NCI-H1417 treated with DMSO at 0.1 percent for 48 hours (cell line): ENCODE data around the gene AHCYL2.

Source experiments
- DNase-seq: peaks from one replicate; lab custom pipeline; 2025; lab: John Stamatoyannopoulos, UW

AHCYL2 gene

DNA sequence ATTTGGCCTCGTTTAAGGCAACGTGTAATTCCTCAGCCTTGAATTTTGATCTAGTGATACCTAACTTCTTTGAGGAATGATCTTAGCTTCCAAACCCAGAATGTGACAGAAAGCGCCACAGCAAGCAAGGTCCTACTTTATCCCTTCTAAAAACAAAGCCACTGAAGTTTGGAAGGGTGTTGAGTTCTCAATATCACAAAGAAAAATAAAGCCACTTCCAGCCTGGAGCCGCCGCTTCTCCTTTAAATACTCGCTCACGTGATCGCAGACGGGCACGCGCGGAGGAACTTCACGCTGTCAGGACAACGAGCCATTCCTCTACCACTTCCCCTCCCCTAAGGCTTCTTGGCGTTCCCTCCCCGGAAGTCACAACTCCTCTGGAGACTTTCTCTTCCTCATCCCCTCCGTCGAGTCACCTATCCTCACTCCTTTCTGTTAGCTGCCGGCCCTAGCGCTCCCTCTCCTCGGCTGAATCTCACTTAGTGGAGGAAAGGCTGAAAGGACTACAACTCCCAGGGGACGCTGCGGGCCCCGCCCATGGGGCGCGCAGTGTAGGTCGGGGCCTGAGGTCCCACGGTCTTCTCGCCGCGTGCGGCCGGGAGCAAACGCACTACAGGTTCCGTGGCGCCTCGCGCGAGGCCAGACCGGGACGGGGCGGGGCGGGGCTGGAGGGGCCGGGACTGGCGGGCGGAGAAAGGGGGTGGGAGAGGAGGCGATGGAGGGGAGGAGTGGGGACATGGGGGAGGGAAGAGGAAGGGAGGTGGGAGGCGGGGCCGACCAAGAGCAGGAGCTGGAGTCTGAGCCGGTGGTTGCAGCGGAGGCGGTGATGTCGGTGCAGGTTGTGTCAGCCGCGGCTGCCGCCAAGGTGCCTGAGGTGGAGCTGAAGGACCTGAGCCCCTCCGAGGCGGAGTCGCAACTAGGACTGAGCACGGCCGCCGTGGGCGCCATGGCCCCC, at the start of gene AHCYL2:
AHCYL2 (plus strand) TSS at position 780 of the 955 bp plus-strand sequence.
- DNase-seq = peak; percentile 96

DNA sequence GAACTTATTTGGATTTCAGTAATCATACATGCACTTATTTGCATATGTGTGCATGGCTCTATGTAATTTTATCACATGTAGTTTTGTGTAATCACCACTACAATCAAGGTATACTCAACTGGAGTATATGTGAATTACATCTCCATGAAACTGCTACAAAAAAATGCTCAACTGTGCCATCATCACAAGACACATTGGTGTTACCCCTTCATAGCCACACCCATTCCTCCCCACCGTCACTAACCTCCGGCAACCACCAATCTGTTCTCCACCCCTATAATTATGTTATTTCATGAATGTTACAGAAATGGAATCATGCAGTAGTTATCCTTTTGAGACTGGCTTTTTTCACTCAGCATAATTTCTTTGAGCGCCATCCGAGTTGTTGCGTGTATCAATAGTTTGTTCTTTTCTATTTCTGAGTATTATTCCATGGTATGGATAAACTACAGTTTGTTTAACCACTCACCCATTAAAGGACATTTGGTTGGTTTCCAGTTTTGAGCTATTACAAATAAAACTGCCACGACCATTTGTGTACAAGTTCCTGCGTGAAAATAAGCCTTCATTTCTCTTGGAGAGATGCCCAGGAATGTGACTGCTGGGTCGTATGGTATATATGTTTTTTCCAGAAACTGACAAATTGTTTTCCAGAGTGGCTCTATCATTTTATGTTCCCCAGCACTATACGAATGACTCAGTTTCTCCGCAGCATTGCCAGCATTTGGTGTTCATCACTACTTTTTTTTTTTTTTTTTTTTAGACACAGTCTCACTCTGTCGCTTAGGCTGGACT, 47.7 kb upstream of the AHCYL2 start:
- DNase-seq = no peak

DNA sequence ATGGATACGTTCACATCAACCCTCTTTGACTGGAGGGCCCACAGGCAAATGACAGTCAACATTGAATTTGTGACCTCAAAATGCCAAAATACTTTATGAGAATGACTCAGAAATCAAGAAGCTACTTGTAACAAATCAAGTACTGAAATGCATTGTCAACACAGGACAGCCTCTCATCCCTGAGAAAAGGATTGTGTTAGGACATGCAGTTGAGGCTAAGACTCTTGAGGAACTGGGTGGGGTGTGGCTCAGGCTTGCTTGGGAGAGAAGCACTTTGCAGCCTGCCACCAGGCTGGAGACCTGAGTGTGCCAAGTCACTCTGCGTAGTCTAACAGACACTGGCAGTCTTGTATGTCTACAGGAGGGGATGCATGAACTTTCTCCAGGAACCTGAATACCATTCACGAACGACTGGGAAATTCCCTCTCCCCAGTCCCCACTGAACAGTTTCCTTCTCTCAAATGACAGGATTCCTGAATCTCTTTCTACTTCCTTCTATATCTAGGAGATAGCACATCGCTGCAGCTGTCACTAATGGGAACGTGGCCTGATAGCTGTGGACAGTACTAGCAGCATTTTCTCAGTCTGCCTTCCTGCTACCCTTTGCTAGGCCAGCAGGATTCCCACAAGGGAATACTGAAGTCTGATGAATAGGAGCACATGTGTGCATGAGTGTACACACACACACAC, 39.7 kb upstream of the AHCYL2 start:
- DNase-seq = no peak

DNA sequence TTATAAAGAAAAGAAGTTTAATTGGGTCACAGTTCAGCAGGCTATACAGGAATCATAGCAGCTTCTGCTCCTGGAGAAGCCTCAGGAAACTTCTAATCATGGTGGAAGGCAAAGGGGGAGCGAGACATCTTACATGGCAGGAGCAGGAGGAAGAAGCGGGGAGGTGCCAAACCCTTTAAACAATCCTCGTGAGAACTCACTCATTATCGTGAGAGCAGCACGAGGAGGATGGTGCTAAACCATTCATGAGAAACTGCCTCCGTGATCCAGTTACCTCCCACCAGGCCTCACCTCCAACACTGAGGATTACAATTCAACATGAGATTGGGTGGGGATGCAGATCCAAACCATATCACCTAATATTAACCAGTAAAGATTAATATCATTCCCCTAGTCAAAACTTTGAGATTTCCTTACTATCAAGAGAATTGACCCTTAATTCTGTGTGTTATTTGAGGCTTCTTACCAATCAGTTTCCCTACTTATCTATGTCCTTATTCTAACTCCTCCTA, 38.0 kb upstream of the AHCYL2 start:
- no peak for DNase-seq

DNA sequence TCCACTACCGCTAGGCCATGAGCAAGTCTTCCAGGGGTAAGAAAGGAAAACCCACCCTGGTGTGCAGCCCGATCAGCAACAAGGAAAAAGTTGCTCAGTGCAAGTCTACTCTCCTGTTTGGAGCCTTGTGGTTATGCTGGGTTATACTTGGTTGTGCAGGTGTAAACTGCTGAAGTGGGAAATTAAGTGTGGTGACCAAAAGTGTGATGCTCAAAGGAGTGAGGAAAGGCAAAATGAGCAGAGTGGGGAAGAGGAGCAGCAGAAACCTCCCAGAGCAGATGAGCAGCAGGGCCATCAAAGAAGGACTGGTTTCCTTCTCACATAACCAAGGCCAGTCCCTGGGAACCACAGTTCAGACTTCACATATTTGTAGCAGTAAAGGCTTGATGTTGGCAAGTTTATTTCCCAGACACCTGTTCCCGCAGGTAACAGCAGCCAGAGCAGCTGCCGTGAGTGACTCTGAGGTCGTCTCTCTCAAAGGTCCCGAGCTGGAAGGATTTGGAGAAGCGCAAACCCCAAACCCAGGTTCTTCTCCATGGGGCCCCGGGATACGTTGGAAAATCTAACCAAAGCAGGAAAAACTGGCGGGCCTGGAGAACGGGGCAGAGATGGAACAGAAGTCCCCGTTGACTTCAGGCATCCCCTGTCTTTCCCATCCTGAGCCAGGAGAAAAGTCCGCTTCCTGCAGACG, 37.0 kb upstream of the AHCYL2 start:
- no peak for DNase-seq

DNA sequence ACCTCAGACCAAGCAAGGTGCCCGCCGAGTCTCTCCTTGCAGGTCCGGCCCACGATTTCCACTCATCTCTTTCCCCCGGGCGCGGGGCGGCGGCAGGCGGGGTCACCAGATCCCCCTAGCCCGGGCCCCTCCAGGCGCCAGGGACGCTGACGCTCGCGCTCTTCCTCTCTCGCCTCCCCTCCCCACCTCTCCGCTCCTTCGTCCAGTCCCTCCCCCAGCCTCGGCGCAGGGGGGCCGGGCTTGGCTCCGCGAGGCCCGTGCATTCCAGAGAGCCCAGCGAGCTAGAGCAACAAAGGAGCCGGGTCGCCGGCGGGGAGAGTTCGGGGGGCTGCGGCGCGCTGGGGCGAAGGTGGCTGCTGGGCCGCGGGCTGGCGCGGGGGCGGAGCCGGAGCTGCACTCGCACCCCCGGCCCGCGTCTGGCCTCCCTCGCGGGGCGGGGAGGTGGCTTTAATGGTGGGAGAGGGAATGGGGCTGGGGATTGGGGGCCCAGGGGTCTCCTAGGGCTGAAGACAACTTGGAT, 36.4 kb upstream of the AHCYL2 start, which contains the start of gene SMO:
SMO (plus strand) TSS at position 262 of the 520 bp plus-strand sequence. CDS start 519 bp downstream, outside the sequence.
- no peak for DNase-seq

DNA sequence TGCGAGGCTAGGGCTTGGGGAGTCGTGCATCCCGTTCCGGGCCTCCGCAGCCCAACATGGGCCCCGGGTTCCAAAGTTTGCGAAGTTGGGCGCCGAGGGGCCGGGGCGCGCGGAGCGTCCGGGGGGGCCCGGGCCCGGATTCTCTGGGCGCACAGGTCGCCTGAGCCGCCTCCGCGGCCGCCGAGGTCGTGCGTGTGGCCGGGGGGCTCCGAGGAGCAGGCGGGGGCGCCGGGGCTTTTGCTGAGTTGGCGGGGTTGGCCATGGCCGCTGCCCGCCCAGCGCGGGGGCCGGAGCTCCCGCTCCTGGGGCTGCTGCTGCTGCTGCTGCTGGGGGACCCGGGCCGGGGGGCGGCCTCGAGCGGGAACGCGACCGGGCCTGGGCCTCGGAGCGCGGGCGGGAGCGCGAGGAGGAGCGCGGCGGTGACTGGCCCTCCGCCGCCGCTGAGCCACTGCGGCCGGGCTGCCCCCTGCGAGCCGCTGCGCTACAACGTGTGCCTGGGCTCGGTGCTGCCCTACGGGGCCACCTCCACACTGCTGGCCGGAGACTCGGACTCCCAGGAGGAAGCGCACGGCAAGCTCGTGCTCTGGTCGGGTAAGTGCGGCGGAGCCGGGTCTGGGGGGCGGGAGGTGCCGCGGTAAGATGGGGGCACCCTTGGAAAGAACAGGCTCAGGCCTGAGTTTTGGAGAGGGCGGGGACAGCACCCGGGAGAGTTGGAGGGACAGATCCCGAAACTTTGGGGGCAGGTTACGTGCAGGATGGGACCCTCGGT, 35.8 kb upstream of the AHCYL2 start:
- DNase-seq = no peak

DNA sequence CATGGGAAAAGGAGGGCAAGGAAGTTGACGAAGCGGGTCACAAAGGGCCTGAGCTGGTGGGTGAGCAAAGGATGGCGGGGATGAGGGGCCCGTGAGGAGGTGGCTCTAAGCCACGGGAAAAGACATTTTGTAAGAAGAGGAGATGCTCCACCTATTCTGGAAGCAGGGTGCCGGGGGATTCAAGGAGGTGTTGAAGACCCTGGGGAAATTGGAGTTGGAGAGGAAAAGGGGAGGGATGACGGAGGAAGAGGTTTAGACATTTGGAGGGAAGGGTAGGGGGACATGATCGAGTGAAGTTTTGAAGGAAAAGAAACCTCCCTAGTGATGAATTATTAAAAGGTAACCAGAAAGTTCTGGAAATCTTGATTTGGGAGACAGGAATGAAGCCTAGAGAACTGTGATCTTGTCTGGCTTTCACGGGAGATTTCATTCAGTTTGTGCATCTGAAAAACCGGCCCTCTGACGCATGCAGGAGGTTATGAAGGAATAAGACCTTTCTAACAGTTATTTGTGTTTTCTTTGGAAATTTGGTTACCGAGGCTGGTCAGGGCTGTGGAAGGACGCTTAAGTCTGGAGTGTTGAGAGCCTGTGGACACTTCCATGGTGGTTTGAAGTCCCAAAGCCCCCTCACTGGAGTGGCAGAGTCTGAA, 35.0 kb upstream of the AHCYL2 start:
- no peak for DNase-seq

DNA sequence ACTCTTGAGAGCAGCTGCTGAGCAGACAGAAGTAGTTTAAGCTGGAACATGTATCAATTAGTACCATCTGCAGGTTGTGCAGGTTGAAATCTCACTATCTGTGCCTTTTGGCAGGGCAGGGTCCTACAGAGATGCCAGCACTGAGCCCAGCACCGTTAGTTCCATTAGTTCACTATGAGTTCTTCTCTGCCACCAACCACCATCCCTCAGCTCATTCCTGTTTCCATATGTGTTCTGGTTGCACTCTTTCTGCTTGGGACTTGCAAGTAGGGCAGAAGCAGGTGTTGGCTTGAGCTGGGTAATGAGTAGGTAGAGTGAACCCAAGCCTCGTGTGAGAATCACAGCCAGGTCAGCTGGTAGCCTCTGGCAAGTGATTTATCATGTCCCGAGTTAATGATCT, 33.6 kb upstream of the AHCYL2 start:
- DNase-seq = no peak

DNA sequence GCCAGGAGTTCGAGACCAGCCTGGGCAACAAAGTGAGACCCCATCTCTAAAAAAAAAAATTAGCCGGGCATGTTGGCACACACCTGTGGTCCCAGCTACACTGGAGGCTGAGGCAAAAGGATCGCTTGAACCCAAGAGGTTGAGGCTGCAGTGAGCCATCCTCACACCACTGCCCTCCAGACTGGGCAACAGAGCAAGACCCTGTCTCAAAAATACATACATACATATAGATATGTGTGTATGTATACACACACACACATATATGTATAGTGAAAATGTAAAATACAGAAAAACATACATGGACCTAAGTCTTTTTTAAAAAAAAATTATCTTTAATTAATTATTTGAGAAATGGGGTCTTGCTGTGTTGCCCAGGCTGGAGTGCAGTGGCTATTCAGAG, 30.9 kb upstream of the AHCYL2 start:
- no peak for DNase-seq

DNA sequence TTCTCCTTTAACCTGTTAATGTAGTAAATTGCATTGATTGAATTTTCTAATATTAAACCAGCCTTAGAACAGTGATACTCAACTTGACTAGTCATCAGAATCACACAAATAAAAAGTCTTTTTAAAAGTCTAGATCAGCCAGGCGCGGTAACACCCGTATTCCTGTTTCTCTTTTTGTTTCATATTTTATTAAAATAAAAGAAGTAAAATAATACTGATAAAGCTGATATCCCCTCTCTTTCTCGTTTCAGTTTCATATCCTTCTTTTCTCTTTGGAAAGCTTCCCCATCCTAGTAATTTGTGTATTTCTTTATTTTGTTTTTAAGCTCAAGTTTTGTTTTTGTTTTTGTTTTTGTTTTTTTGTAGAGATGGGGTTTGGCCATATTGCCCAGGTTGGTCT, 27.1 kb upstream of the AHCYL2 start:
- DNase-seq = no peak

DNA sequence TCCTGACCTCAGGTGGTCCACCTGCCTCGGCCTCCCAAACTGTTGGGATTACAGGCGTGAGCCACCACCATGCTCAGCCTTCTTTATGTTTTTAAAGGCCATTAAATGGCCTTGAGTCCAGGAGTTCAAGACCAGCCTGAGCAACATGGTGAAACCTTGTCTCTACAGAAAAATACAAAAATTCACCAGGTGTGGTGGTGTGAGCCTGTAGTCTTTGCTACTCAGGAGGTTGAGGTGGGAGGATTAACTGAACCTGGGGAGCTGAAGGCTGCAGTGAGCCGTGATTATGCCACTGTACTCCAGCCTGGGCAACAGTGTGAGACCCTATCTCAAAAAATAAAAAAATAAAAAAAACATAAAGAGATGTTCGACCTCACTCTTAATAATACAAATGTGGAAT, 25.4 kb upstream of the AHCYL2 start:
- no peak for DNase-seq

DNA sequence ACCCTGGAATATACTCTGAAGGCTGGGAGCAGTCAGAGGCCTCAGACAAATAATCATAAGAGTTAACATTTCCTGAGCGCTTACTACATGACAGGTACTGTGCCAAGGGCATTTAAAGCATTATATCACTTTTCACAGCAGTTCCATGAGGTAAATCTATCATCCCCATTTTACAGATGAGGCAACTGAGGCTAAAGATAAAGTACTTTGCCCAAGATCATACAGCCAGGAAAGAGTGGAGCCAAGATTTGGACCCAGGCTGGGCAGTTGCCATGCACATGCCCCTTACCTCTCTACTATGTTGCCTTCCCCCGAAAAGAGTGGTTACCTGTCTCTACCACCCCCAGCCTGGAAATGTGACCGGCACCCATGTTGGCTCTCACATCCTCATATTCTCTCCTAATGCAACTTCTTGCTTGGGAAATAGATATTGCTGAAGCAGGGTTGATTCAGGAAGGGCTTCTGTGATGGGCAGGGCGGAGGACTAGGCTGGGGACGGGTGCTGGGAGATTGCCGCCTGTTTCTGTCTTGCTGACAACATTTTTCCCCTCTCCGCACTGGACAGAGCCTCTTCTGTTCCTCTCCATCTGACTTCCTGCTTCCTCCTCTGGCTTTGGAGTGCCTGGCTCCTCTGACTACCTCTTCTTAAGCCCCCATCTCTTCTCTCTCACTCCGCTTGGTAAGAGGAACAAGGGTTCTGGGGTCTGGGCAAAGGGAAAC, 22.6 kb upstream of the AHCYL2 start:
- DNase-seq = no peak

DNA sequence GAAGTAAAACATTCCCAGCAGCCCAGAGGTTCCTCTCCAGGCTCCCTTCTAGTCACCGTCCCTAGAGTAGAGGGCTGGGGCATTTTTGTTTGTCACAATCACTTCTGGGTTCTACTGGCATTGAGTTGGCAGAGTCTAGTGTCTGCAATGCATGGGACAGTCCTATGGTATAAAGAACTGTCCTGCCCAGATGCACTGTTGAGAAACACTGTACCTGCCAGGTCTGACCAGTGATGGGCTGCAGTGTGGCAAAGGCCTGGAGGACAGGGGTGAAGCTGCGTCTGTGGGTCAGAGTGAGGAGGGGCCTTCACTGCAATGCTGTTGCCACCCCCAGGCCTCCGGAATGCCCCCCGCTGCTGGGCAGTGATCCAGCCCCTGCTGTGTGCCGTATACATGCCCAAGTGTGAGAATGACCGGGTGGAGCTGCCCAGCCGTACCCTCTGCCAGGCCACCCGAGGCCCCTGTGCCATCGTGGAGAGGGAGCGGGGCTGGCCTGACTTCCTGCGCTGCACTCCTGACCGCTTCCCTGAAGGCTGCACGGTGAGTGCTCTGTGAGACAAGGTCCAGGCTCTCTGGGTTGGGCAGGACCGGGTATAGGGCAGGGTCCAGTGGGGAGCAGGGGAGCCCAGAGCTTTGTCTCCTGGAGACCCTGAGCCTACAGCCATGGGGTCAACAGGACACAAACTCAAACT, 21.6 kb upstream of the AHCYL2 start:
- DNase-seq = no peak

DNA sequence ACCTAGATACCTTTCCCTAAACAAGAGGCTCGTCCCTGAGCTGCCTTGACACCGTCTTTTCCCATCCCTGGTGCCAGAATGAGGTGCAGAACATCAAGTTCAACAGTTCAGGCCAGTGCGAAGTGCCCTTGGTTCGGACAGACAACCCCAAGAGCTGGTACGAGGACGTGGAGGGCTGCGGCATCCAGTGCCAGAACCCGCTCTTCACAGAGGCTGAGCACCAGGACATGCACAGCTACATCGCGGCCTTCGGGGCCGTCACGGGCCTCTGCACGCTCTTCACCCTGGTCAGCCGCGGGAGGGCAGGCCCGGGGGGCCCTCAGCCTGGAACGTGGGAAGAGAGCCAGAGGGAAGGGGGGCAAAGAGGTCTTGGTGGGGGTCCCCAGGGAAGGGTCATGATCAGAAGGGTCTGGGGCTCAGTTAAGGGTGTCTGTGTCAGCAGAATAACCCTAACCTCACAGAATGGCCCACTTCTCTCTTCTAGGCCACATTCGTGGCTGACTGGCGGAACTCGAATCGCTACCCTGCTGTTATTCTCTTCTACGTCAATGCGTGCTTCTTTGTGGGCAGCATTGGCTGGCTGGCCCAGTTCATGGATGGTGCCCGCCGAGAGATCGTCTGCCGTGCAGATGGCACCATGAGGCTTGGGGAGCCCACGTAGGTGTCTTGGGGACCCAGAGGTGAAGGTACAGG, 19.6 kb upstream of the AHCYL2 start:
- DNase-seq = no peak

DNA sequence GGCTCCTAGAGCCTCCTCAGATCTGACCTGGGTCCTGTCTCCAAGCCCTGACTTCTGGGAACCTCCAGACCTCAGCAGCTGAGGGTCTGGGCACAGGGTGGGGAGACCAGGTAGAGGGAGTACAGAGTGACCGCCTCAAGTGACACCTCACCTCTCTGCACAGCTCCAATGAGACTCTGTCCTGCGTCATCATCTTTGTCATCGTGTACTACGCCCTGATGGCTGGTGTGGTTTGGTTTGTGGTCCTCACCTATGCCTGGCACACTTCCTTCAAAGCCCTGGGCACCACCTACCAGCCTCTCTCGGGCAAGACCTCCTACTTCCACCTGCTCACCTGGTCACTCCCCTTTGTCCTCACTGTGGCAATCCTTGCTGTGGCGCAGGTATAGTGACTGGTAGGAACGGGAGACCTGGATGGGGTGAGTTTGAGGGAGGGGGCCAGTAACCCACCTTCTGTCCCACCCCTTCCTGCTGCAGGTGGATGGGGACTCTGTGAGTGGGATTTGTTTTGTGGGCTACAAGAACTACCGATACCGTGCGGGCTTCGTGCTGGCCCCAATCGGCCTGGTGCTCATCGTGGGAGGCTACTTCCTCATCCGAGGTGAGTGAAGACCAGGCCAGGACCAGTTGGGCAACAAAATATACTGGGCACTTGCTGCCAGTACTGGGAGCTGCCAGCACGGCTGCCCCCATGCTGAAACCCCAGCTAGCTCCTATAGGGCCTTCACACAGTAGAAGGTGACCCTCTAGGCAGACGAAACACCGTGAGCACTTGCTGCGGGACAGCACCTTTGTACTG, 18.6 kb upstream of the AHCYL2 start:
- no peak for DNase-seq

DNA sequence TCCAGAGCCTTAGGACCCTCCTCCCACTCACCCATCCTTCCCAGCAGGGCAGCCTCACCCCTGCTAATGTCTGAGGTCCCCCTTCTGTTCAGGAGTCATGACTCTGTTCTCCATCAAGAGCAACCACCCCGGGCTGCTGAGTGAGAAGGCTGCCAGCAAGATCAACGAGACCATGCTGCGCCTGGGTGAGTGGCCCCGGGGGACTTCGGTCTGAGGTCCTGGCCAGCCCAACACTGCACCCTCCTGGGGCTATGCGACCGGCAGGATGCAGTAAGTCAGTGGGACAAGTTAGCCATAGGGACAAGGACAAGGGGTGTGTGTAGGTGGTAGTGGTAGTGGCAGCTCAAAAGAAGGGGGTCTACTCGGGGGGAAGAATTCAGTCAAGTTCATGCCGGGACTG, 16.2 kb upstream of the AHCYL2 start:
- no peak for DNase-seq
